DMS 273 treated with DMSO at 0.1 percent for 48 hours (cell line): ENCODE results near the gene ODF4.
"Not testable (repeated sequence)": the region's sequence is repeated elsewhere in the genome, so short reads cannot be mapped to it uniquely, and the experiment has no call there.

ENCODE experiments used
- DNase-seq: peaks from one replicate; lab custom pipeline; 2025; lab: John Stamatoyannopoulos, UW

The ODF4 gene

DNA sequence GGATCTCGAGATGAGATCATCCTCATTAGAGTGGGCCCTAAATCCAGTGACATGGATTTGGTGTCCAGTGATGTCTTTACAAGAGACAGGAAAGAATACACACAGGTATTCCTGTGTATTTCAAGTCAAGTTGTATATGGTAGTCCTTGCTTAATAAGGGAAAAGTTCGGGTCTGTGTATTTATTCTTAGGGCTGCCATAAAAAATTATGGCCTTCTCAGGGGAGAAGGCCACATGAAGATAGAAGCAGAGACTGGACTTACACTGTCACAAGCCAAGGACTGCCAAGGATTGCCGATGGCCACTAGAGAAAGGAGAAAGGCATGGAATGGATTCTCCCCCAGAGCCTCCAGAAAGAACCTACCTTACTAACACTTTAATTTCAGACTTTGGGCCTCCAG, 28.6 kb downstream of the ODF4 start:
- DNase-seq = no peak

DNA sequence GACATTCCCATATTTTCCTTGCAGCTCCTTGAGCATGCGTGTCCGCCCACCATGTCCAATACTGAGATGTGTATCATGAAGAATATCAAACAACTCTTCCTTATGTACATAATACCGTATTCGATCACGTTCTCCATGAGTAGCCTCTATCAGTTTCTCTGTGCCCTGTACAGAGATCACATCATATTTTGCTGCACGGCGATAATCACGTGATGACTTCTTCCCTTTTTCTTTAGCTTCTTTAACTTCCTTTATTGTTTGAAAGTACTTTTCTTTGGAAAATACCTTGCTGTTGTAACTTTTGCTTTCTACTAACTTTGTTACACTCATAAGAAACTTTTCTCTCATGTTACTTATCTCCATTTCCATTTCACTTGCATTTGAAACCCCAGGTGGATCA, 30.3 kb downstream of the ODF4 start:
- no peak for DNase-seq

DNA sequence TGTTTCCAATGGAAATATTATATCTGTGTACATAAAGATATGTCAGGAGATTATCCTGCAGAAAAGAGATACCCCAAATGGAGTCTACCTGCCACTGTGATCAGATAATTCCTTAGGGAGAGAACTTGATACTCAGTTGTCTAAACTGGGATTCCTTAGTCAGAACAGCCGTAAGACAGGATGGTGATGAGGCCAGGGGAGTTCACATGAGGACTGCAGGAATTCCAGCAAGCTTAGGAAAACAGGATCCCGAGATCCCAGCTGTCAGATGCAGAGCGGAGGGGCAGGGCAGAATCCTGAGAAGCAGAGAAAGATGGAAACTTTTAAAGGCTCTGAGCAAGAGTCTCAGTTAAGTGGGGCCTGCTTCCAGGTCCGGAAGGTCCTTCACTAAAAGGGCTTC, 32.1 kb downstream of the ODF4 start:
- no peak for DNase-seq

DNA sequence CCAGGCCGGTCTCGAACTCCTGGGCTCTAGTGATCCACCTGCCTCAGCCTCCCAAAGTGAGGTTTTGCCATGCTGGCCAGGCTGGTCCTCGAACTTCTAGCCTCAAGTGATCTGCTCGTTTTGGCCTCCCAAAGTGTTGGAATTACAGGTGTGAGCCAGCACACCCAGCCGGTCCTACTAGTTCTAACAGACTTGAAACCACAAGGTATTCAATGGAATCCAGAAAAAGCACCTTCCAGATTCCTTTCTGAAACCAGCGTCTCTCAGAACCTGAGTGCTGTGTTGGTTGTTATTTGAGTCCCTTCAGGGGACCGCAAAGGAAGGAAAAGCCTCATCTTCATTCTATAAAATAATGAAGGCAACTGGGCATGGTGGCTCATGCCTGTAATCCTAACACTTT, 32.8 kb downstream of the ODF4 start:
- DNase-seq = no peak

DNA sequence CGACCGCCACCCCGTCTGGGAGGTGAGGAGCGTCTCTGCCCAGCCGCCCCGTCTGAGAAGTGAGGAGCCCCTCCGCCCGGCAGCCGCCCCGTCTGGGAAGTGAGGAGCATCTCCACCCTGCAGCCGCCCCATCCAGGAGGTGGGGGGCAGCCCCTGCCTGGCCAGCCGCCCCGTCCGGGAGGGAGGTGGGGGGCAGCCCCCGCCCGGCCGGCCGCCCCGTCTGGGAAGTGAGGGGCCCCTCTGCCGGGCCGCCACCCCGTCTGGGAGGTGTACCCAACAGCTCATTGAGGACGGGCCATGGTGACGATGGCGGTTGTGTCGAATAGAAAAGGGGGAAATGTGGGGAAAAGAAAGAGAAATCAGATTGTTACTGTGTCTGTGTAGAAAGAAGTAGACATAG, 34.2 kb downstream of the ODF4 start:
- not testable (repeated sequence) for DNase-seq

DNA sequence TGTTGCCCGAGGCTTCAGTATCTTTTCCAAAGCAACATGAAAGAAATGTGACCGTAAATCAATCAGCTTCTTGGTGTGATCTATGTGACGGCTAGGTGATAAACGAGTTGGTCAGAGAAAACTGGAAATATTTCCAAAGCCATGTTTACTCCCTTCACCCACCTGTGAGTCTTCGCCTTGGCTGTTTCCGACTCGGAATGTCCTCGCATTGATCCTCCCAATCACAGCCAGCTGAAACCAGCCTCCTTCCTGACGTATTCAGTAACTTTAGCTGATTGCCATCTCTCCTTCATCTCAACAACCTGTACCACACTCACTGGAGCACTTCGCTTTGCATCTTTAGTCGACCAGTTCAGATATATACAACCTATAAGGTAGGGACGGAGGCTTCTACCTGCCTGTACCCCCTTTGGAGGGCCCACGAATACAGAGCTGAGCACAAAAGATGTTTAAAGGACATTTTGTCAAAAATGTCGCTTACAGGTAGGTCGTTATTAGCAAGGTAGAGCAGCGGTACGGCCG, 36.2 kb downstream of the ODF4 start:
- DNase-seq = no peak

DNA sequence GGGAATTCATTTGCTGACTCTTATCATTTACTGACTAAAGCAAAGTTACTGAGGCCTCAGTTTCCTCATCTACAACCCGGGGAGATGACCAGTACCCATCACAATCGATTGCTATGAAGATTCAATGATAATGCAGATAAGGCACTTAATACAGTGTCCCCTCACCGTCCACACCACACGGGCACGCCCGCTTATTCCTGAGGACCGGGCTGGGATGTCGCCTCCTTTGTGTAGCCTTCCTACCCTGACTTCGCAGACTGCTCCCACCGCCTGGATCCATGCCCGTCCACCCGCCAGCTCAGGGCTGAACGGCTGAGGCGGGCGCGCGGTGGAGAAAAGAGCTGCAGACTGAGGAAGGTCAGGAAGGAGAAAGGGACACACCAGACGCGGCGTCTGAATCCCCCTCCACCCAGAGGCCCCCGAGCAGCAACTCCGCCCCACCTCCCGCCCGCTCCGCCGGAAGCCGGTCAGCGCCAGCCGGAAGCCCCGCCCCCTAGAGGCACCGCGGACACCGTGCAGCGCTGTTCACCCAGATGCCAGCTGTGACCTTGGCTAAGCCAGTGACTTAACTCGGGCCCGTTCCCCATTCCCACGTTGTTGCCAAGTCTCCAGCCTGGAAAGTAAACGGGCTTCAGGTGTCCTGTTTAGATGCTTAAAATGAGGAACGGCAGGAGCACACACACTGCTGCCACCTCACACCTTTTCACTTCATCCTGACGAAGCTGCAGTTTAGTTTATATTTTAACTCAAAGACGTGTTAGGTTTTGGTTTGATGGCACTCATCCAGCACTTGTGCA, 36.8 kb downstream of the ODF4 start, which contains the start of gene KRABD2:
Gene KRABD2, minus strand, starts transcription at position 434 of the 797 bp plus-strand sequence.
- peak; percentile 86 for DNase-seq

DNA sequence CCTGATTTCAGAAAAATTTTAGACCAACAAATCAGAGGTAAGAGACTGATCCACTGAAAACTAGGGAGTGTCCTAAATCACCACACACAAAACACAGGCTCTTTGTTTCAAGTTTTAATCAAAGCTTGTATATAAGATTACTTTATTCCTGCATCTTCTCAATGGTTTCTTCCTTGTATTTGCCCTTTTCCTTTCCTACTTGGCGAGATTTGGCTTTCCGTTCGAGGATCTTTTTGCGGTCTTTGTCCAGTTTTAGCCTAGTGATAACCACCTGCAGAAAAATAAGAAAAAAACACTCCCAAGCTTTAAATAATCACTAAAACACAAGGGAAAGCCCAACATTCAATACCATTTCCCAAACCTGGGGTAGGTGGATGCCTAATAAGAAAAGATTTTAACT, 37.8 kb downstream of the ODF4 start:
- DNase-seq = no peak

DNA sequence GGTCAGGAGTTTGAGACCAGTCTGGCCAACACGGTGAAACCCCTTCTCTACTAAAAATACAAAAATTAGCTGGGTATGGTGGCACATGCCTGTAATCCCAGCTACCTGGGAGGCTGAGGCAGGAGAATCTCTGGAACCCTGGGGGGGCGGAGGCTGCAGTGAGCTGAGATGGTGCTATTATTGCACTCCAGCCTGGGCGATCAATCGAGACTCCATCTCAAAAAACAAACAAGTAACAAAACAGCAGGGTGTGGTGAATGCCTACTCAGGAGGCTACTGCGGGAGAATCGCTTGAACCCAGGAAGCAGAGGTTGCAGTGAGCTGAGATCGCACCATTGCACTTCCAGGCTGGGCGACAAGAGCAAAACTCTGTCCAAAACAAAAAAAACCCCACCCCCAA, 38.5 kb downstream of the ODF4 start:
- not testable (repeated sequence) for DNase-seq

DNA sequence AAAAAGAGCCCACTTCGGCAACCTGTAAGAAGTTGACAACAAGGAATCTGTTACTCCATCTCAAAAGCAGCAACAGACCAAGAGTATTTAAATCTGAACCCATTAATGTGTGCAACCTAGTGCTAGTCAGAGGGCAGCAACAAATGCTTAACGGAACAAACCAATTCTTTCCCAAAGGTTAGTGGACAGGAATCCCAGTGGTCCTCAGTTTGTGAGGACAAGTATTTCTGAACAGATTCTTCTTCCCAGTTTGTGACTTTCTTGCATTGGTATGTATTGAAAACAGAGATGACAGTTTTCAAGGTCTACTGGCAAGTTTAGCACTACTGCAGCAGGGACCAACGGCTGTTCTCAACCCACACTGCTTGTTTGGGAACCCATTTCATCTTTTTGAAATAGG, 40.4 kb downstream of the ODF4 start:
- DNase-seq = no peak

DNA sequence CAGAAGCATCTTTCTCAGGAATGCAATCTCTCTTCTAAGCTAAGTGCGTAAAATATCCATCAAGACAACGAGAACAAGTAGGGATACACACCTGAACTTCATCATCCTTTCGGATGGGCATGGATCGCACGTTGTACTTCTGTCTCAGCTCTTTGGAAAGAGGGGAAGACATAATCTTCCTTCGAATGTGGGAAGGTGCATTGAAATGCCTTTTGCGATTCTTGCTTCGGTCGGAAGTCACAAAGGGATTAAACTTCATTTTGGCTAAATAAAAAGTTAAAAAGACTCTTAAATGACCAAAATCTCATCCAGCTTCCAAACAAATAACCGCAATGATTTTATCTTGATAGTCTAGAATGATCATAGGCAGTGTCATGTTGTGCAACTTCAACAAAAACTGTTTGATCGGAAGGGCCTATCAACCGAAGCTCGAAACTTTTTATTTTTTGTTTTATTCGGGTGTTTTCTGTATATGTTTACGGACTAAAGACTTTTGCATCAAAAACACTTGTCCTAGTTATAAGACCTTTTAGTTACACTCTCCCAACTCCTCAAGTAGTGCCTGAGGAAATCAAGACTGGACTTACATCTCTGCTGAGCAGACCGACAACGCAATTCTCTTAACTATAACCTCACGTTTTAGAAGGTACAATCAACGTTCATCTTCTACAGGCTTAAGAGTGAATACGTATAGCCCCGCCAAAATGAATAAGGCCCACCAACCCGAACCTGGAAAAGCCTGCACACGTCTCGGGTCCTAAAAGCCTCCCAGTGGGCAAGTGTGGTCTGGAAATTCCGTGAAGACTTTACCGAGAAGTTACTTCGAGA, 42.6 kb downstream of the ODF4 start:
- no peak for DNase-seq

DNA sequence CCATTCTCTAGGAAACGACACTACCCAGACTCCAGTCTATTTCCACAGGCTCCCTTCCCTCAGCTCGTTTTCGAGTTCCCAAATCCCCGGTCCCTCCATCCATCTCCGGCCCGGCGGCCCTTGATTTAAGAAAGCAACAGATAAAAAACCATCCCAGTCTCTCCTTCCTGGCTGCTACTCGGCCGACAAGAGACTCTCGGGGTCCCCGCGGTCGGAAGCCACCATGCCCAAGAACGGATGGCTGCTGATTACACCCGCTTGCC, 43.2 kb downstream of the ODF4 start:
- DNase-seq = no peak

DNA sequence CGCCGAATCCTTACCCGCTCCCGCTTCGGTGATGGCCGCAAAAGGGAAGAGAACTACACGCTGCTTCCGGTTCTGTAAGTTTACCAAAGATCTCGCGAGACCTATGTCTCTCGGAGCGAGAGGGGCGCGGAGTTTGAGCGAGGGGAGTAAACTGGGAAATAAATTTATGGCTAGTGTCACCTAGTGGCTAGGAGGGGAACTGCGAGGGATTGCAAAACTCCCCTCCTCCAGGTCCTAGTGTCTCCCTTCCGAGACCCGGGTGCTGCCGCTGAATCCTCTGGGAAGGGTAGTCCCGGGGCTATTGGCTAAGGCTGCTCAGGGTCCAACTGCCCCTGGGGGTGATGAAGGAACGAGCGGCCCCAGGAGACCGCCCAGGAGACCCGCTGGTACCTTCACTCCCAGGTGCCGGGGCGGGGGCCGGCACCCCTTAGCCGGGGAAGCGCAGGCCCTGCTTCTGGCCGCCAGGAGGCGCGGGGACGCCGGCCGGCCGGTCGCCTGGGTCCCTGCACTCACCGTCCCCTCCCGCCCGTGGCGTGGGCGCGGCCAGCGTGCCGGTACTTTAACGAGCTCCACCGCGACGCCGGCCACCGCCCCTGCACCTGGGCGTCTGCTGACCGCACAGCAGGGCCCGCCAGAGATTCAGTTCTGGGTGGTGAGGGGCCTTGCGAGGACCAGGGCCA, 43.6 kb downstream of the ODF4 start, which contains the start of gene RPL26:
Gene RPL26, minus strand, starts transcription at position 51 of the 680 bp plus-strand sequence. CDS start 883 bp downstream, outside the sequence.
- DNase-seq = peak; percentile 89

DNA sequence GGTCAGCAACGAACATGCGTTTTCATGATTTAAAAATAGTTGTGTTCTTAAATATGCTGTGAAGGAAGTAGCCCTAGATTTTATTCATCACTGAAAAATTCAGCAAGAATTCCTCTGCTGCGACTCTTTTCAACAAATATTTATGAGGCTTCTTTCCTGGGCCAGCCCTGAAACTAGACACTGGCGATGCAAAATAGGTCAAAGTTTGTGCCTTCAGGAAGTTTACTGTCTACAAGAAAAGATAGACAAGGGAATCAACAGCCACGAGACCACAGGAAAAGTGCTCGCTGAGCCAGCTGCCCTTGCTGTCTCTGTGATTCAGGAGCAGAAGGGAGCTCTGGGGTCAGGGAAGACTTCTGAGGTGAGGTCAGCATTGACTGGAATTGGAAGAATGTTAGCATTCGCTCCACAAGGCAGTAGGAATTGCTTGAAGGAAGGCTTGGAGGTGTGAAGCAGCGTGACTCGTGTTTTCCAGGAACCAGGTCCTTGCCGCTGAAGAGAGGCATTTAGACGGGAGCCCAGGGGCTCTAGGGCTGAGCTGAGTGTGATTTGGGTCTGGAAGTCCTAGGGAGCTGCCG, 45.2 kb downstream of the ODF4 start:
- DNase-seq = no peak

DNA sequence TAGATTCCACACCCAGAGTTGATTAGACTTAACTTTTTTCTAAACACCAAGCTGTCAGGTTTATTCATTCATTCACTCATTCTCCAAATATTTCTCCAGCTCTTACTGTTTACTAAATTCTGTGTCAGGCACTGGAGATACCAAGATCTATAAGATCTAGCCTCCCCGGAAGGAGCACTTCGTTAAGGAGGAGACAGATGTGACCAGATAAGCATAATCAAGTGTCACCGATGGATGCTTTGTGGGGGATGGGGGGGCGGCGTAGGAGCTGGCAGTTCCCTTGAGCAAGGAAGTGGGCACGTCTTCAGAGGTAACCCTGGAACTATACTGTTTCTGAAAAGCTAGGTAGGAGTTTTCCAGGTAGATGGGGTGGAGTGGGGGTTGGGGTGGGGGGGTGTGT, 47.2 kb downstream of the ODF4 start:
- DNase-seq = no peak

DNA sequence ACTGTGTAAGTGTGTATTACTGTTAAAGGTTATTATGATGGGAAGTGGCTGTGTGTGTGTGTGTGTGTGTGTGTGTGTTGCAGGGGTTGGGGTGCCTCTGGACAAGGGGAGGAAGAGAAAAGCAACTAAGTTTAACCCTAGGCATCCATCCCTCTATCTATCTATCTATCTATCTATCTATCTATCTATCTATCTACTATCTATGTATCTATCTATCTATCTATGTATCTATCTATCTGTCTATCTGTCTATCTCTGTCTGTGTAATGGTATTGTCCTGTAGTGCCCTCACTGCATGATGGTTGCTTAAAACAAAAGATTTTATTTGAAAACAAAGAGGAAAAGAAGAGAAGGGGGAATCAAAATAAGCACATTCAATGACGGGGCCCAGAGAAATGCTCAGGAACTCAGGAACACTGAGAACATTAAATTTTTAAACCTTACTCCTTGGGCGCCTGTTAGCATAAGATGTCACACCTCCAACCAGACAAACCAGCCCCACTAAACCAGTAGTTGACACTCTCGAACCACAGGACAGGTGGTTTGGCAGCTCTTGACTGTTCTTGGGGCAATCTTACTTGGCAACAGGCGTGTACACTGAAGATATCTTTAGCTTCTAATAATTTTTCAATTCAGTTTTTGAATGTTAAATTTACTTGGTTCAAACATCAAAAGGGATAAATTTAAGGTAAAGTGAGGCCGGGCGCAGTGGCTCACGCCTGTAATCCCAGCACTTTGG, 48.4 kb downstream of the ODF4 start:
- DNase-seq = no peak

DNA sequence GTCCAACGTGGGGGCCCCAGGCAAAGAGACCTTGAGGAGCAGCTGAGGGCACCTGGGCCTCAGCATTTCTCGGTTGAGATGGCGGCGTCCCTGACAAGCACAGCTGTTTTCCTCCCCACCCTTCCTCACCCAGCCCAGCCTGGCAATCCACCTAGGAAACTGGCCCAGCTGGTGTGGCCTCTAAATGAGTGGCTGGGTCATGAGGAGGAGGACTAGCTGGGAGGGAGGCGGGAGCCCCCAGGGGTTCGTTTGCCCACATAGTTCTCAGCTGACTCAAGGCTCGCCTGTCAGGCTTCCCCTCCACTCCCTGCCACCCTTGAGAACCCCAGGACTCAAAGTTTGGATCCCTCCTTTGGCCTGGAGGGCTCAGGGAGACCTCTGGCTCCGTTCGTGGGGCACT, 52.1 kb downstream of the ODF4 start:
- no peak for DNase-seq

DNA sequence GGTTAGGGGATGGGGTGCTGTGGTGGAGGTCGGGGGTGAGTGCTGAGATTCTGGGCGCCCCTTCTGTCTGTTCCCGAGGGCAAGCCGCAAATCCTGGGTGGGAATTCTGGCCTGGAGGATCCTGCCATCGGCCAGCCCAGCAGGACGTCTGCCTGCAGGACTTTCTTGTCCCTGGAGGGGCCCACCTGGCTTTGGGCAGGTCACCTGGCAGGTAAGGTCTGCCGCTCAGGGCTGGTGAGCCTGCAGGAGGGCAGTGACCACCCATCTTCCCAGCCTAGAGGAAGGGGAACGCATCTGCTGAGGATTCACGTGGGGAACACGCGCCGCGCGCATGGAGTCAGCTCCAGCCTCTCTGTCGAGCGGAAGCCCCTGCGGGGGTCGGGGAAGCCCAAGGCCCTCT, 52.6 kb downstream of the ODF4 start:
- no peak for DNase-seq

DNA sequence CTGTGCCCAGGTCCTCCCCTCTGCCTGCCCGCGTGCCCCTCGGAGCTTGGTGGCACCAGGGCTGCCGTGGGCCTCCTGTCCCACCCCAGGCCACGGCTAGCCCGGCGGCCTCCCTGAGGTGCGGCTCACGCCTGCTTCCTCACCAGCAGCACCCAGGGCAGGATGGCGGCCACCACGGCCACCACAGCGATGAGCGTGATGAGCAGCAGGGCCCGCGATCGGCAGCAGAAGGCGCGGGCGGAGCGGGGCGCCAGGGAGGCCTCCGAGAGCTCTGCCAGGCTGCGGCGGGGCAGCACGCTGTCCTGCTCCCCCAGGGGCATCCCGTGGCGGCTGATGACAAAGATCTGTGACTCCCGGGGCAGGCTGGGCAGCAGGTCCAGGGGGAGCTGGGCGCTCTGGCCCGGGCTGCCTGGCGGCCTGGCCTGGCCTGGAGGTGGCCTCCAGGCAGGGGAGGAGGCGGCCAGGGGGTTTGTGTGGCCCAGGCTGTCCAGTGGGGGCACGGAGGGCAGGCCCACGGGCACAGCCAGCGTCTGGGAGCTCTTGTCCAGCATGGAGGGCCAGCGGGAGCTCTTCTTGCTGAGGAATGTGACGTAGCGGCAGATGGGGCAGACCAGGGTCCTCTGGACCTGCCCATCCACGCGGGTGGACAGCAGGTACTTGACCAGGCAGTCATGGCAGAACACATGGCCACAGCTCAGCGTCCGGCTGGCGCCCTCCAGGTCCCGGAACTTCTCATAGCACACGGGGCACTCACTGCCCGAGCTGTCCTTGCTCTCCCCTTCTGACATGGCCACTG, 53.2 kb downstream of the ODF4 start:
- DNase-seq = no peak

DNA sequence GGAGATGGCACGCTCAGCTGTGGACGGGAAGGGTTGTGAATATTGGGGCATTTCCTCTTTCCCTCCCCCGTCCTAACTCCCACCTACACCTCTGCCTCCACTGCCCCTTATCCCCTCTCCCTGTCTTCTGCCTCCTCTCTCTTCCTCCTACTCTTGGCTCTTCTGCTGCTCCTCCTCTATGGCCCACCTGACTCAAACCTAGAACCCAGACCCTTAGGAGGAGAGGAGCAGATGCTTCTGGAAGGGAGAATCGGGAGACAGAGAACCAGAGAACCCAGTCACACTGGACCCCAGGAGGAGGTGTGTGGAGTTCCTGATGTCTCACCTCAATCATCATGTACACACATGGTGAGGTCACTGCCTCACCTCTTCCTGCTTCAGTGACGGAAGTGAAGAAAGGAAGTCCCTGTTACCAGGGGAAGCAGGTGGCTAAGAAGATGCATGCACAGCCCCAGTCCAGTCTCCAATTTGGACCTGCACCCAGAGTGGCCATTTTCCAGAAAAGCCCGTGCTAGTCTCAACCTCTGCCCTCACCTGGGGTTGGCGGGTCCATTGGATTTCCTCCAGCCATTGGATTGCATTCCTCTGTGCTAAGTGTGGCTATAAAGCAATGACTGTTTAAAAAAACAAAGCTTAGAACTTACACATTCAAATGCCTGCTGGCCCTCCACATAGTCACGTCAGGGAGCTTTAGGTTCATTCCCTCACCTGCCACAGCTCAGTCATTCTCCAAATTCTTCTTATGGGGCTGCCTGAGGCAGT, 54.0 kb downstream of the ODF4 start:
- no peak for DNase-seq
